ENCODE results near the gene LELP1.

LELP1 gene

GRCh38 chr1:153251562-153251961 lies 48.3 kb downstream of the LELP1 start:
- TF ChIP-seq CTCF (IDR thresholded peaks at IDR 0.05; ENCODE audit: low read depth, low read length) = no peak
- DNase-seq (ENCODE audit: extremely low read depth, low read depth) = no peak

GRCh38 chr1:153251988-153252387 lies 48.8 kb downstream of the LELP1 start:
- DNase-seq (ENCODE audit: extremely low read depth, low read depth) = no peak
- TF ChIP-seq CTCF (IDR thresholded peaks at IDR 0.05; ENCODE audit: low read depth, low read length) = no peak

GRCh38 chr1:153253076-153253475 lies 49.8 kb downstream of the LELP1 start:
- no peak for DNase-seq (ENCODE audit: extremely low read depth, low read depth)
- TF ChIP-seq CTCF (IDR thresholded peaks at IDR 0.05; ENCODE audit: low read depth, low read length) = no peak

GRCh38 chr1:153253693-153254092 lies 50.5 kb downstream of the LELP1 start:
- DNase-seq (ENCODE audit: extremely low read depth, low read depth) = no peak
- TF ChIP-seq CTCF (IDR thresholded peaks at IDR 0.05; ENCODE audit: low read depth, low read length) = no peak
